Stomach (tissue), 19 donors: ENCODE data around the gene CLEC1A. TPM values are rescaled to one million over a fixed set of nuclear protein-coding genes. Genes with fewer than 3 reads are reported as not detected.

Source experiments
- DNase-seq, 2 donors: peaks; one replicate each; pipeline versions ENCODE4 v3.0.0 to v3.0.0-alpha.2; 2013 to 2019
- H3K27ac ChIP-seq, 5 donors: fragments of 200-600 bp in 4 of 5; sonication (generic) in 4 of 5; one replicate each; pipeline ENCODE4 v1.5.1; 2013 to 2019; ENCODE audit warnings: mild to moderate bottlenecking in 1 of 5, moderate library complexity in 1 of 5
- H3K27me3 ChIP-seq, 3 donors: fragments of 200-600 bp; sonication (generic); one replicate each; pipeline ENCODE4 v1.5.1; 2017 to 2019; ENCODE audit warnings: mixed run types in 1 of 3
- H3K36me3 ChIP-seq, 4 donors: fragments of 200-600 bp; sonication (generic); 1 replicate in 3 of 4; 2 replicates in 1 of 4; pipeline ENCODE4 v1.5.1; 2016 to 2019
- H3K4me1 ChIP-seq, 4 donors: fragments of 200-600 bp; sonication (generic); one replicate each; pipeline ENCODE4 v1.5.1; 2016 to 2019
- H3K4me3 ChIP-seq, 4 donors: fragments of 200-600 bp; sonication (generic) in 3 of 4; one replicate each; pipeline ENCODE4 v1.5.1; 2016 to 2019; ENCODE audit warnings: mild to moderate bottlenecking in 1 of 4
- H3K9me3 ChIP-seq, 4 donors: fragments of 200-600 bp; sonication (generic); one replicate each; pipeline ENCODE4 v1.5.1; 2016 to 2019
- CTCF ChIP-seq, 7 experiments: fragments of 450-650 bp in 4 of 7; fragments of 200-600 bp in 3 of 7; sonication (generic) in 3 of 7; IDR thresholded peaks; one replicate each; pipeline ENCODE4 v1.5.1; 2016 to 2019; ENCODE audit warnings: antibody characterized with exemption in 7 of 7, control low read depth in 2 of 7, mild to moderate bottlenecking in 1 of 7
- EP300 ChIP-seq: sonication (generic); formaldehyde crosslinking; IDR thresholded peaks from one replicate; pipeline ENCODE4 v1.6.1; 2017; ENCODE audit warnings: antibody characterized with exemption
- POLR2A ChIP-seq, 4 donors: fragments of 450-650 bp; IDR thresholded peaks; one replicate each; pipeline ENCODE4 v1.6.1; 2016; ENCODE audit warnings: antibody characterized with exemption in 4 of 4, control low read depth in 2 of 4, mild to moderate bottlenecking in 1 of 4, moderate library complexity in 1 of 4
- POLR2AphosphoS5 ChIP-seq, 3 donors: sonication (generic); formaldehyde crosslinking; IDR thresholded peaks; one replicate each; pipeline ENCODE4 v1.6.1; 2016; ENCODE audit warnings: antibody characterized with exemption in 3 of 3
- WGBS, 5 donors: extraction: QIAGEN DNeasy Blood & Tissue Kit in 3 of 5; methylation state at CpG; one replicate each; pipeline versions ENCODE4 v1.1.5 to v1.1.7; 2013 to 2018; 5-methylcytosine and 5-hydroxymethylcytosine counted together
- intact Hi-C: fragments of 100-400 bp; cut with DNase I; formaldehyde crosslinking; loops from one replicate; pipeline ENCODE4 v1.15.1; 2023; ENCODE audit warnings: low total_unique reads
- long read RNA-seq, 10 donors: transcript quantifications; one replicate each; lab custom pipeline, GENCODE V29; 2026
- polyA plus RNA-seq, 3 donors: library from polyadenylated mRNA; stranded (reverse); fragments of 200-250 nt; gene quantifications; one replicate each; pipeline ENCODE4 v1.2.3, GENCODE V29; 2013
- total RNA-seq, 5 donors: library from RNA; depleted of rRNA; stranded (reverse); fragments of >200 nt; gene quantifications; one replicate each; pipeline versions ENCODE4 v1.1.0 to v1.2.3, GENCODE V29; 2014 to 2016
- donor health status: healthy with polysubstance abuse.
- donor health status: Bipolar disorder and iron deficiency.
- donor health status: healthy.

Gene CLEC1A
- 1 to 10 TPM in 1 of 5 donors, under 1 TPM in 2, not detected in 2; 0.58 to 4.6 (median 0.87) TPM for total RNA-seq
- polyA plus RNA-seq: 1 to 10 TPM in 2 of 3 donors, under 1 TPM in 1; 0.46 to 3.4 (median 1.1) TPM
- long read RNA-seq, donor 1: 0 reads
- long read RNA-seq, donor 2: 0 reads
- long read RNA-seq, donor 3: 0 reads
- long read RNA-seq, donor 4: 0 reads
- long read RNA-seq, donor 5: 0 reads
- long read RNA-seq, donor 6: 0 reads
- long read RNA-seq, donor 7: 0 reads
- long read RNA-seq, donor 8, partial matches to known transcripts: 0 of 1 reads
- long read RNA-seq, donor 8, other reads (novel, unspliced or antisense): 0 of 1 reads
- long read RNA-seq, donor 9, partial matches to known transcripts: 0 of 1 reads
- long read RNA-seq, donor 9, other reads (novel, unspliced or antisense): 0 of 1 reads
- long read RNA-seq, donor 10: 0 reads

DNA sequence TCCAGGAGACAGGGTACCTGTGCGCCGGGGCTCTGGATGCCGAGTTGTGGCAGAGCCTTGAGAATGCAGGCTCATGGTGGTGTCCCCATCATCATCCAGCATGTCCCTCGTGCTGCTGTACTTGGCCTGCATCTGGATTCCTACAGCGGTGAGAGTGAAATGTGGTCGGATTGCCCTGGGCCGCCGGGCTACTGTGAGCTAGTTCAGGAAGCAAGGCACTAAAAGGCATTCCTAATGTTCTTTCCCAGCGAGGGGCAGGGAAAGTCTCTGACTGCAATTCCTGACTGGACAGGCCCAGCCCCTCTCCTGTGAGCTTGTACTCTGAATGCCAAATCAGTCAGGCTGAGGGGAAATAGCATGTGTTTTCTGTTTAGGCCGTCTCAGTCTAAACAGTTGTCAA lies at the start of gene CLEC1A:
Gene CLEC1A, minus strand, starts transcription at position 195 of the 400 bp plus-strand sequence. Its CDS starts 63 bp downstream, at position 132.
- H3K4me1 ChIP-seq: peaks cover 0 to 25% (median 13%) of the 10 kb centered on the region in 4 donors
- no peaks in the 10 kb centered on the region for H3K36me3 ChIP-seq
- H3K27ac ChIP-seq: peak within 1 kb of the TSS in 4 of 5 donors; percentile 4 to 75 (median 50)
- H3K27me3 ChIP-seq: peaks cover 0 to 5% (median 0%) of the 10 kb centered on the region in 3 donors
- intact Hi-C loops: no loop called here
- H3K4me3 ChIP-seq: peak within 1 kb of the TSS in 1 of 4 donors; percentile 11
- no peaks in the 10 kb centered on the region for H3K9me3 ChIP-seq
- TF ChIP-seq EP300: no peak
- peak in 2 of 3 donors; percentile 60 to 75 for TF ChIP-seq POLR2AphosphoS5 (IDR thresholded peaks at IDR 0.05)
- DNase-seq: peak in 1 of 2 donors; percentile 63
- 39 to 52% (median 44%) methylated on average over 10 of the region's 10 CpGs for WGBS, 5 donors

- DNase-seq: no peak
- 76 to 93% (median 86%) methylated on average over 5 of the region's 5 CpGs for WGBS, 5 donors
- intact Hi-C loops: no loop called here
- TF ChIP-seq EP300 (no peak), CTCF (IDR thresholded peaks at IDR 0.05) (no peak), POLR2A (IDR thresholded peaks at IDR 0.05) (no peak), POLR2AphosphoS5 (IDR thresholded peaks at IDR 0.05) (no peak)
- Histone ChIP-seq H3K9me3 (no peaks in the 10 kb centered on the region), H3K4me3 (no peak overlapping the region), H3K27me3 (no peaks in the 10 kb centered on the region), H3K4me1 (peaks cover 0 to 3% (median 0%) of the 10 kb centered on the region in 4 donors), H3K36me3 (no peaks in the 10 kb centered on the region), H3K27ac (no peak overlapping the region)
Measured at GRCh38 chr12:10147714-10148403, 49.1 kb upstream of the CLEC1A start.

DNA sequence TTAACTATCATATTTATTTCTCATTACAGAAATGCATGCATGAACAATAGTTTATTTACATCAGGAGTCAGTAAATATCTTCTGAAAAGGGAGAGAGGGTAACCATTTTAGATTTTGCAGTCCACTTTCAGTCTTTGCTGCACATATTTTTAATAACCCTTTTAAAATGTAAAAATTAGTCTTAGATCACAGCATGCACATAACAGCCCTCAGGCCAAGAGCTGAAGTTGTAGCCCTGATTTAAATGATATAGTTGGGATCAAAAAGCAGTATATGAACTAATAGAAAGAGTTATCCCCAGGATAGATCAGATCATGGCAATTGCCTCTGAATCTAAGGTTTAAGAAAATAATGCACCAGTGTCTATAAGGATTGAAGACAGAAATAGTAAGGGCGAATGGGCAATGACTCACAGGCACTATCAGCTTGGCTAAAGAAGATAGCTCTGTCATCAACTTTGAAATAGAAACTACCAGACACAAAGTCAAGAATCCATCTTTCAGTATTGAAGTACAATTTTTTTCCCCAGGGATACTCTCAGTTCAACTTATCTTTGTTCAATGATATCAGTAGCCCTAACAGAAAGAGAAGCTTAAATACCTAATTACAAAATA lies 44.3 kb upstream of the CLEC1A start:
- no peaks in the 10 kb centered on the region for H3K9me3 ChIP-seq
- no peak for TF ChIP-seq CTCF (IDR thresholded peaks at IDR 0.05)
- TF ChIP-seq EP300: no peak
- TF ChIP-seq POLR2AphosphoS5 (IDR thresholded peaks at IDR 0.05): no peak
- no peak for TF ChIP-seq POLR2A (IDR thresholded peaks at IDR 0.05)
- 0 to 29% (median 0%) methylated on average over 1 of the region's 1 CpG for WGBS, 5 donors
- H3K4me1 ChIP-seq: no peaks in the 10 kb centered on the region
- H3K27ac ChIP-seq: no peak overlapping the region
- no peaks in the 10 kb centered on the region for H3K36me3 ChIP-seq
- DNase-seq: no peak
- intact Hi-C loops: no loop called here
- H3K4me3 ChIP-seq: no peak overlapping the region
- no peaks in the 10 kb centered on the region for H3K27me3 ChIP-seq

DNA sequence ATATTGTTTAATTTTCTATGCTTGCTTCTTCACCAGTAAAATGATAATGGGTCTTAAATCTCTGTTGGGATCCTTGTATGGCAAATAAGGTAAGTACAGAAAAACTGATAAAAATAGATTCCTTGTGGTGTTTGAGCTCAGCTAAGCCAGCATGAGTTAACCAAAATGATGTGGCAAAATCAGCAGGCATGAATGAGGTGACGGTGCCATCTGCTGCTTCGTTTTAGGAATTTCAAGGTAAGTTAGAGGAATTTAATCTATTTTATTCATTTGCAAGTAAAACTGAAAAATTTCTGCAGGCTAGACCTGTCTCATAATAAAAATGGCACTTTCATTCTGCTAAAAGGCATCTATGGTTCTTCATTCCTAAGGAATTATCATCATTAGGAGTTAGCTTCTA lies 41.2 kb upstream of the CLEC1A start:
- Histone ChIP-seq H3K4me1 (no peaks in the 10 kb centered on the region), H3K9me3 (no peaks in the 10 kb centered on the region), H3K4me3 (no peak overlapping the region), H3K36me3 (no peaks in the 10 kb centered on the region), H3K27ac (no peak overlapping the region), H3K27me3 (no peaks in the 10 kb centered on the region)
- 14 to 22% (median 17%) methylated on average over 2 of the region's 2 CpGs for WGBS, 5 donors
- intact Hi-C loops: no loop called here
- peak in 1 of 2 donors; percentile 80 for DNase-seq
- TF ChIP-seq POLR2AphosphoS5 (IDR thresholded peaks at IDR 0.05) (no peak), CTCF (IDR thresholded peaks at IDR 0.05) (peak in 3 of 7 experiments; percentile 9 to 27 (median 25))
